ENCODE measurements around the gene MEGF6.

MEGF6 gene

GRCh38 chr1:3606779-3607702 is 4.3 kb downstream of the MEGF6 start:
- DNase-seq = no peak

GRCh38 chr1:3604997-3605823 is 6.1 kb downstream of the MEGF6 start:
- DNase-seq = no peak

GRCh38 chr1:3604468-3604974 is 6.8 kb downstream of the MEGF6 start:
- no peak for DNase-seq

GRCh38 chr1:3603571-3604467 is 7.5 kb downstream of the MEGF6 start:
- DNase-seq = no peak

- DNase-seq = no peak
Observed at GRCh38 chr1:3603156-3603555, 8.2 kb downstream of the MEGF6 start.

DNA sequence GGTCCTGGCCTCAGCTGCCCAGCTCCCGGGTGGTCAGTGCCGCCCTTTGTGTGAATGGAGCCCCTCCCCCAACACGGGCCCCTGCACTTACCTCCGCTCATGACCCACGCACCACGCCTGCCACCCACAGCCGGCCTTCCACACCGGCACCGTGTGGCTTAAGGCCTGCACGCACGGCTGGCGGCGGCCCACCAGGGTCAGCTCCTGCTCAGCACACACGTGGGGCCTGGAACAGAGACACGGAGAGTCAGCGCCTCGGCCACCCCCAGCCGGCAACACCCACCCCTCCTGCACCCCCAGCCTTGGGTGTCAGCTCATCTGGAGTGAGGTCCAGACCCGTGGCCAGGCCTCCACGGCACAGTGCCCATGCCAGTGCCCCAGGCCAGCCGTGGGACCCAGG is 8.9 kb downstream of the MEGF6 start:
- no peak for DNase-seq

DNA sequence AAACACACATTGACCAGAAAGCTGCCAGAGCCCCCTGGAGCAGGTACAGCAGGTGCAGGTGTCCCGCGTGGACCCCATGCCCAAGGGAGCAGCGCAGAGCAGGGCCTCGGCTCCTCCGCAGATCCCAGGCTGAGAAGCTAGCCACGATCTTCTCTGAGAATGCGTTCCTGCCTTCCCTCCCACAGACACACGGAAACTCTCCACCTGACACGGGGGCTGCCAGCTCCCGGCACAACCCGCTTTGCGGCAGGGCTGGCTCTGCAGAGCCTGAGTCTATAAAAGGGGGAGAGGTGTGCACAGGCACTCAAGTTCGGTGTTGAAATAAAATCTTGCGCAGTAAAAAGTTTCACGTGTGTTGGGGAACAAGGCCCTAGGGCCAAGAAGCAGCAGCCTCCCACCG is 9.6 kb downstream of the MEGF6 start:
- no peak for DNase-seq

GRCh38 chr1:3600354-3600753 is 11.0 kb downstream of the MEGF6 start:
- no peak for DNase-seq

DNA sequence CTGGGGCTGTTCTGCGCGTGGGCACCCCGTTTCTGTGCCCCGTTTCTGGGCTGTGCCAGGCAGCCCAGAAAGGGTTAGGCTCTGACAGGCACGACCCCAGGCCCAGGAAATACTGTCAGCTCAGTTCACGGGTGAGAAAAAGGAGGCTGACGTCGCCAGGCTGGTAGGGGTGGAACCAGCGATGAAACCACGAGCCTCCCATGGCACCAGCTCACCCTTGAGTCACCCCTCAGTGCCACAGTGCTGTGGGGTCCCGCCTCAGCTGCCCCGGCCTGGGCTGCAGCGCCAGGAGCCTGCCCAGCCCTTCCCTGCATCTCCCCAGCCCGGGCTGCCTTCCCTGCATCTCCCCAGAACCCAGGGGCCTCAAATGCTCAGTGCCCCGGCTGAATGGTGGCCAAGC is 11.5 kb downstream of the MEGF6 start:
- peak; percentile 13 for DNase-seq

GRCh38 chr1:3599286-3599811 is 12.0 kb downstream of the MEGF6 start:
- DNase-seq = no peak

DNA sequence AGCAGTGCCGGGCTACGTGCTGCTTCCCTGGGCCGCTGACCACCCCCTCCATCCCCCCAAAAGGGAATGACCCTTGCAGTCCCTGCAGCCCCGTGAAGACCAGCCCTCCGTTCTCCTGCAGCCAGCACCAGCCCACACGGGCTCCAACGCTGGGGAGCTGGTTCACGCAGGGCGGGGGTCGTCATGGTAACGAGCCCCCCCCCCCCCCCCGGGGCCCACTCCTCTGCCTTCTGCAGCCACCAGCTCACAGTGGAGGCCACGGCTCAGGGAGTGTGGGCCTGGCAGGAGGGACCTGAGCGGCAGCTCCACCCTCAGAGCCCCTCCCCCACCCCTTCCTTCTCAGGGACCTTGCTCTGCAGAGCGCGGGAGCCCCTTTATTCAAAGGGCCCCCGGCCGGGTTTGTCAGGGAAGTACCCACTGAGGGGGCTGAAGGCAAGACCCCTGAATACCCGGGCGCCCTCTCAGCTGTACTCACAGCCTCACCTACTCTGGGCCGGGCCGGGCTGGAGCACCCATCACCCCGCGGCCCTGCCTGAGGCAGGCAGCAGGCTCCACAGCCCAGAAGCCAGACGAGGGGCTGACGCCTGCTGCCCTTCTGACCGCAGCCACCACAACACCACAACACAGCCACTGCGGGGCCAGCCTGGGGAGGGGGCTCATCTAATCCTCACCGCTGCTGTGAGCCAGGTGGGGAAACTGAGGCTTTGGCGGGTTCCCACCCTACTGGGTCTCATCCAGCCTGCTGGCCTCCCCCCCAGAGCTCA is 12.6 kb downstream of the MEGF6 start:
- no peak for DNase-seq

- DNase-seq = peak; percentile 12
Observed at GRCh38 chr1:3598051-3598491, 13.2 kb downstream of the MEGF6 start.

DNA sequence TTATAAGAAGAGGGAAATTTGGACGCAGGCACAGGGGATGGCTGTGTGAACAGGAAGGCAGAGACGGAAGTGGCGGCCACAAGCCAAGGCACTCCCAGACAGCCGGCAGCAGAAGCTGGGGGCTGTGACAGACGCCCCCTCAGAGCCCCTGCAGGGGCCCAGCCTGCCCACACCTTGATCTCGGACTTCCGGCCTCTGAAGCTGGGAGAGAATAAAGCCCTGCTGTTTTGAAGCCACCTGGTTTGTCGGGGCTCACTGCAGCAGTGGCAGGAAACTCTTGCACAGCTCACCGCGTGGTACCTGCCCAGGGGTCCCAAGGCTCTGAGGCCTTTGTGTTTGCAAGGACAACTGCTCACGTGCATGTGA is 13.7 kb downstream of the MEGF6 start:
- peak; percentile 68 for DNase-seq

DNA sequence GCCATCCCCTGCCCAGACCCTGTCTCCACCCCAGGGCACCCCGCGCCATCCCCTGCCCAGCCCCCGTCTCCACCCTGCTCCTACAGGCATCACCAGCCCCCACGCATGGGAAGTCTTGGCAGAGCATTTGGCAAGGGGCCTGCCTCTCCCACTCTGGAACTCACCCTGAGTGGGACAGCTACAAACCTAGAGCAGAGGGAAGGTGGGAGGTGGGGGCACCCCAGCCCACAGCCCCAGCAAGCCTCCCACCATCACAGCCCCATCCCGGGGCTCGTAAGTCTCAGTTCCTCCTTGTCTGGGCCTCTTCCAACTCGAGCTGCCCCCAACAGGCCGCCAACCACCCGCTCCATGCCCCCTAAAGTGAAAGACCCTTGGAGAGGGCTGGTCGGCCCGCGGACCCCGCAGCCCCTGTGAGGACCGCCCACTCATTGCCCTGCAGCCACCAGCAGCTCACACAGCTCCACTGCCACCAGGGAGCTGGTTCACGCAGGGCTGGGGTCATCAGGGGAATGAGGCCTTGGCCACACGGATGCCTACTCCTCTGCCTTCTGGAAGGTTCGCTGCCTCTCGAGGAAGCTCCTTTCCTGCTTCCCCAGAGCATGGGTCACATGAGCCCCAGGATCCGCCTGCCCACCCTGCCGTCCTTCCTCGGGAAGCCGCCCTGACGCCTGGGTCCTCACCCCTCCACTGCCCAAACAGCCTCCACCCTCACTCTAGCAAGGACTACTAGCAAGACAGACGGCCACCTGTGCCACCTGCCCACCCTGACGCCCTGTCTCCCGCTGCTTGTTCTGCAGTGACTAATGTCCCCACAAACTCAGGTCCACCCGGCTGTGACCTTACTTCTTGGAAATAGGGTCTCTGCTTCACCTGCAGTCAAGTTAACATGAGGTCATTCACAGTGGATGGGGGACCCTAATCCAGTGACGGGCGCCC is 14.4 kb downstream of the MEGF6 start:
- DNase-seq = no peak

DNA sequence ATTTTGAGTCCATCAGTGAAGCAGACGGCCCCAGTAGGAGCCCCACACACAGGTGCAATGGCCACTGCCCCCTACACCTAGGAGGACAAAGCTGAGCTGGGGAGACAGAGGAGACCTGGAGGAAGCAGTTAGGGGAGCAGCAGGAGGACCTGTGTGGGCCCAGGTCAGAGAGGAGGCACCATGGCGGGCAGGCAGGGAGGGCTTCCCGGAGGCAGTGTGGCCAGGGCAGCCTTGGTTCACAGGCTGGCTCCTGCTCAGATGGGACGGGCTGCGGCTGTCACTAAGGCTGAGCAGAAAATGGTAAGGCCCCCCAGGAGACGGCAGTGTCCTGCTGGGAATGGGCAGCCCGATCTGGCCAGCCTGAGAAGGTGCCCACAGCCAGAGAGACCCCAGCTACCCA is 15.4 kb downstream of the MEGF6 start:
- no peak for DNase-seq

GRCh38 chr1:3594706-3595377 is 16.5 kb downstream of the MEGF6 start:
- no peak for DNase-seq

DNA sequence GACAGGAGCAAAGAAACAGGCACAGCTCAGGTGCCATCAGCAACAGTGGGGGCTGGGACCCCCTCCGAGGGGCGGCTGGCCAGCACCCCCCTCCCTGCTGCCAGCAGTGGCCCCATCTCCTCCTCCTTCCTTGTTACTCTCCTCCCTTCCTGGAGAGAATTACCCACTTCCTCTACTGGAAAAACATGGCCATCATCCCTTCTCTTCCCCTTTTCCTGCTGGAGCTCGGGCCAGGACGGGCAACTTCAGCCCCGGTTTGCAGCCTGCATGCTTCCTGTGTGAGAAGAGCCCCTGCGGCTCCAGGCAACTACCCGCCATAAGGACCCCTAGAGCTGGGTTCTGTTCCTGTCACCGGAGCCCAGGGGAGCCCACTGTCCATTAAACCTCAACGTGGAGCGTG is 17.6 kb downstream of the MEGF6 start:
- no peak for DNase-seq

GRCh38 chr1:3593334-3593733 is 18.0 kb downstream of the MEGF6 start:
- DNase-seq = no peak

DNA sequence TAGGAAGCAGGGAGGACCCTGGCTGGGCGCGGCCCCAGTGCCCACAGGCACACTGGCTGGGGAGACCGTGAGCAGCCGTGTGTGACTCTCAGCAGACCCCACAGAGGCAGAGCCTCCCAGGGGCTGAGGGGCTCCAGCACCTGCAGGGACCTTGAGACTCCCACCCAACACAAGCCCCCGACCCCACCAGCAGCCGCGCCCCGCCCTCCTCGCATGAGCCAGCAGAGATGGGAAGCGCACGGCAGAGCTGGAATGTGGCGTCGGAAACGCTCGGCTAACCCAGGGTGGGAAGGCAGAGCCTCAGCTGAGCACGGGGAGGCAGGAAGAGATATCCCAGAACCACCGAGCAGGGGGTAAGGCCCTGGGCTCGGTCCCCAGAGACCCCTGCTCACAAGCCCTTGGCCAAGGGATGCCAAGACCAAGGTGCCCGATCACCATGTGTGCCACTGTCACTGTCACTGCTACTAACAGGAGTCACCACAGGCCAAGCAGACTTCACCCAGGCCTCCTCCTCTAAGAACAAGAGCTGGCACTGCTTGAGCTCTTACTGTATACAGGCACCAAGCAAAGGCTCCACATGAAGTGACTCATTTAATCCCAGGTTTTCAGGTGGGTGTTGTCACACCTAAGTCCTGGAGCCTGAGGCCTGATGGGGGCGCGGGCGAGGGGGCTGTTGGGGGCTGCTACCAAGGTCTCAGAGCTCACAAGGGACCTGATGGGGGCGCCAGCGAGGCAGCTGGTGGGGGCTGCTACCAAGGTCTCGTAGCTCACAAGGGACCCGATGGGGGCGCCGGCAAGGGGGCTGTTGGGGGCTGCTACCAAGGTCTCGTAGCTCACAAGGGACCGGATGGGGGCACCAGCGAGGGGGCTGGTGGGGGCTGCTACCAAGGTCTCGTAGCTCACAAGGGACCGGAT is 20.1 kb downstream of the MEGF6 start:
- no peak for DNase-seq
